Right ventricle myocardium inferior (tissue), 1 donor: Measurements from ENCODE around the gene HOXA3. TPM values are rescaled to one million over a fixed set of nuclear protein-coding genes. Genes with fewer than 3 reads are reported as not detected.

Experiments
- microRNA-seq: library from miRNA; unstranded; fragments of <30 nt; microRNA quantifications from one replicate; pipeline ENCODE4 v1.2.0, GENCODE V29; 2020
- total RNA-seq: library from RNA; stranded (reverse); fragmentation: NEBNext Ultra II Directional; extraction: Animal tissue kit (Norgen Biotek cat#: 25700); gene quantifications from one replicate; pipeline ENCODE4 v1.2.1, GENCODE V29; 2021
- donor health status: DM: no; HTN: yes; CAD: no; lungs with severe emphysema.

Gene HOXA3
- total RNA-seq, 1 donor from 2014 or later: not detected

Small RNAs within 50 kb of the gene (microRNA-seq; reads per million reads assigned to microRNA genes)
- 5.4 reads per million, percentile 14 among the genes with 10 or more reads in this experiment for gene MIR196B

Other genes with a start within 250 kb of the HOXA3 start
- not detected for gene HOXA1, start 56.6 kb downstream of the HOXA3 start, total RNA-seq
- 0.14 TPM for gene HOXA2, start 49.9 kb downstream of the HOXA3 start, total RNA-seq
- 0.14 TPM for gene HOXA4, start 21.8 kb downstream of the HOXA3 start, total RNA-seq
- gene HOXA5, start 8.9 kb downstream of the HOXA3 start, total RNA-seq: not detected
- not detected for gene HOXA6, start 4.8 kb downstream of the HOXA3 start, total RNA-seq
- gene HOXA7, start 4.1 kb upstream of the HOXA3 start, total RNA-seq: not detected
- not detected for gene HOXA9, start 13.0 kb upstream of the HOXA3 start, total RNA-seq
- not detected for gene HOXA10, start 21.7 kb upstream of the HOXA3 start, total RNA-seq
- not detected for gene HOXA11, start 32.6 kb upstream of the HOXA3 start, total RNA-seq
- gene HOXA13, start 47.5 kb upstream of the HOXA3 start, total RNA-seq: not detected
- gene EVX1, start 90.2 kb upstream of the HOXA3 start, total RNA-seq: not detected